CD4-positive, CD25-positive, alpha-beta regulatory T cell (primary cell): ENCODE results near the gene TRIM56. TPM values are rescaled to one million over a fixed set of nuclear protein-coding genes. Genes with fewer than 3 reads are reported as not detected.
A peak's percentile ranks its signal among the peaks of the same experiment; 100 is the strongest.
"Not testable (repeated sequence)": the region's sequence is repeated elsewhere in the genome, so short reads cannot be mapped to it uniquely, and the experiment has no call there.

Experiments
- ATAC-seq, 2 donors: fragments of 150-1000 bp; cut with Tn5 transposase; one replicate each; pipeline ENCODE4 v1.10.0; 2021; ENCODE audit warnings: low read depth in 2 of 2, moderate number of reproducible peaks in 2 of 2, moderate library complexity in 1 of 2
- DNase-seq, 3 donors: peaks; one replicate each; pipeline versions ENCODE4 v3.0.0 to v3.0.0-alpha.2; 2012 to 2022; ENCODE audit warnings: mixed read lengths in 1 of 3
- H3K27ac ChIP-seq: one replicate; pipeline ENCODE4 v1.7.0; 2013; ENCODE audit warnings: mild to moderate bottlenecking, low read length; ENCODE audit not compliant: insufficient read depth, poor library complexity, severe bottlenecking
- H3K27me3 ChIP-seq: one replicate; pipeline ENCODE4 v1.7.0; 2013; ENCODE audit warnings: low read length; ENCODE audit not compliant: control insufficient read depth, insufficient read depth
- H3K36me3 ChIP-seq: one replicate; pipeline ENCODE4 v1.7.0; 2013; ENCODE audit warnings: mild to moderate bottlenecking, low read length, moderate library complexity; ENCODE audit not compliant: control insufficient read depth, insufficient read depth
- H3K4me1 ChIP-seq: 2 replicates; pipeline ENCODE4 v1.7.0; 2013; ENCODE audit warnings: mild to moderate bottlenecking, low read length; ENCODE audit not compliant: insufficient read depth, control insufficient read depth, poor library complexity, severe bottlenecking
- H3K4me3 ChIP-seq: one replicate; pipeline ENCODE4 v1.7.0; 2013; ENCODE audit warnings: low read depth, mild to moderate bottlenecking, low read length, moderate library complexity
- H3K9me3 ChIP-seq, 2 experiments: 1 replicate in 1 of 2; 2 replicates in 1 of 2; pipeline ENCODE4 v1.7.0; 2013; ENCODE audit warnings: low read length in 2 of 2, mild to moderate bottlenecking in 1 of 2, moderate library complexity in 1 of 2; ENCODE audit not compliant: control insufficient read depth in 2 of 2
- H3K27ac Mint-ChIP-seq, 3 donors: one replicate each; pipeline ENCODE4 v1.8.0; 2020 to 2022; ENCODE audit warnings: mild to moderate bottlenecking in 3 of 3, mixed read lengths in 3 of 3, moderate library complexity in 2 of 3
- H3K27me3 Mint-ChIP-seq: one replicate; pipeline ENCODE4 v1.8.0; 2022; ENCODE audit warnings: mild to moderate bottlenecking, mixed read lengths
- H3K36me3 Mint-ChIP-seq: one replicate; pipeline ENCODE4 v1.8.0; 2020; ENCODE audit warnings: mixed read lengths
- H3K4me1 Mint-ChIP-seq, 4 donors: one replicate each; pipeline ENCODE4 v1.8.0; 2020 to 2022; ENCODE audit warnings: mixed read lengths in 4 of 4, mild to moderate bottlenecking in 1 of 4
- H3K4me3 Mint-ChIP-seq, 4 donors: one replicate each; pipeline ENCODE4 v1.8.0; 2020 to 2022; ENCODE audit warnings: mild to moderate bottlenecking in 4 of 4, mixed read lengths in 4 of 4, moderate library complexity in 3 of 4
- H3K9me3 Mint-ChIP-seq, 7 donors: one replicate each; pipeline ENCODE4 v1.8.0; 2020 to 2022; ENCODE audit warnings: mixed read lengths in 7 of 7, mild to moderate bottlenecking in 3 of 7, moderate library complexity in 2 of 7
- polyA plus RNA-seq, 4 donors: library from polyadenylated mRNA; unstranded; fragments of 300-500 nt; fragmentation: Illumina TruSeq; gene quantifications; one replicate each; pipeline ENCODE4 v1.2.3, GENCODE V29; 2021
- total RNA-seq: library from RNA; stranded (reverse); gene quantifications from one replicate; pipeline ENCODE4 v1.2.3, GENCODE V29; 2022

Gene TRIM56
- total and polyA plus RNA-seq, 5 donors from 2014 or later, result 3.5 to 44.6 (median 7.3) TPM

GRCh38 chr7:101065162-101065561 is 20.1 kb upstream of the TRIM56 start:
- ATAC-seq, H3K27me3 ChIP-seq, H3K4me1 Mint-ChIP-seq, H3K4me1 ChIP-seq, DNase-seq, H3K9me3 ChIP-seq, H3K27ac Mint-ChIP-seq, H3K27ac ChIP-seq, H3K36me3 Mint-ChIP-seq, H3K4me3 ChIP-seq, H3K36me3 ChIP-seq, H3K9me3 Mint-ChIP-seq: not testable (repeated sequence)
- Mint-ChIP-seq H3K4me3 (peak overlapping the region in 1 of 4 donors; percentile 39), H3K27me3 (peaks cover 49% of the 10 kb centered on the region)

GRCh38 chr7:101066141-101066832 is 19.0 kb upstream of the TRIM56 start:
- no peaks in the 10 kb centered on the region for H3K9me3 ChIP-seq
- Mint-ChIP-seq H3K27me3 (peaks cover 50% of the 10 kb centered on the region), H3K9me3 (no peaks in the 10 kb centered on the region), H3K36me3 (no peaks in the 10 kb centered on the region), H3K4me1 (no peaks in the 10 kb centered on the region), H3K27ac (no peak overlapping the region), H3K4me3 (no peak overlapping the region)
- H3K4me1 ChIP-seq, result no peaks in the 10 kb centered on the region
- no peak overlapping the region for H3K4me3 ChIP-seq
- no peaks in the 10 kb centered on the region for H3K36me3 ChIP-seq
- H3K27me3 ChIP-seq, result no peaks in the 10 kb centered on the region
- no peak overlapping the region for H3K27ac ChIP-seq
- DNase-seq, result no peak
- no peak for ATAC-seq

- H3K4me1 ChIP-seq, result no peaks in the 10 kb centered on the region
- DNase-seq, result no peak
- no peak overlapping the region for H3K27ac ChIP-seq
- H3K36me3 ChIP-seq, result no peaks in the 10 kb centered on the region
- no peaks in the 10 kb centered on the region for H3K9me3 Mint-ChIP-seq
- no peaks in the 10 kb centered on the region for H3K4me1 Mint-ChIP-seq
- no peaks in the 10 kb centered on the region for H3K27me3 ChIP-seq
- no peaks in the 10 kb centered on the region for H3K36me3 Mint-ChIP-seq
- no peak overlapping the region for H3K4me3 Mint-ChIP-seq
- ATAC-seq, result no peak
- H3K27me3 Mint-ChIP-seq, result peaks cover 49% of the 10 kb centered on the region
- H3K27ac Mint-ChIP-seq, result no peak overlapping the region
- no peak overlapping the region for H3K4me3 ChIP-seq
- no peaks in the 10 kb centered on the region for H3K9me3 ChIP-seq
Observed at GRCh38 chr7:101066833-101067177, 18.5 kb upstream of the TRIM56 start.

- Mint-ChIP-seq H3K4me1 (no peaks in the 10 kb centered on the region), H3K9me3 (no peaks in the 10 kb centered on the region), H3K27ac (no peak overlapping the region), H3K27me3 (peaks cover 57% of the 10 kb centered on the region), H3K36me3 (no peaks in the 10 kb centered on the region), H3K4me3 (no peak overlapping the region)
- Histone ChIP-seq H3K4me3 (no peak overlapping the region), H3K27ac (no peak overlapping the region), H3K27me3 (no peaks in the 10 kb centered on the region), H3K36me3 (no peaks in the 10 kb centered on the region), H3K4me1 (no peaks in the 10 kb centered on the region), H3K9me3 (no peaks in the 10 kb centered on the region)
- ATAC-seq, result no peak
- no peak for DNase-seq
Observed at GRCh38 chr7:101068401-101068800, 16.9 kb upstream of the TRIM56 start.

- DNase-seq, H3K27me3 ChIP-seq, H3K36me3 Mint-ChIP-seq, ATAC-seq, H3K27ac ChIP-seq, H3K4me1 Mint-ChIP-seq, H3K27ac Mint-ChIP-seq, H3K4me3 Mint-ChIP-seq, H3K9me3 ChIP-seq, H3K4me3 ChIP-seq, H3K36me3 ChIP-seq, H3K4me1 ChIP-seq, H3K9me3 Mint-ChIP-seq: not testable (repeated sequence)
- H3K27me3 Mint-ChIP-seq, result peaks cover 42% of the 10 kb centered on the region
Observed at GRCh38 chr7:101071362-101072104, 13.7 kb upstream of the TRIM56 start.

GRCh38 chr7:101075646-101076045 is 9.6 kb upstream of the TRIM56 start:
- H3K27ac ChIP-seq, result no peak overlapping the region
- no peak for ATAC-seq
- H3K27ac Mint-ChIP-seq, result no peak overlapping the region

GRCh38 chr7:101076183-101076582 is 9.1 kb upstream of the TRIM56 start:
- peaks cover 32% of the 10 kb centered on the region for H3K27me3 Mint-ChIP-seq
- H3K9me3 ChIP-seq, H3K4me1 ChIP-seq, H3K27ac Mint-ChIP-seq, H3K36me3 Mint-ChIP-seq, ATAC-seq, DNase-seq, H3K9me3 Mint-ChIP-seq, H3K27me3 ChIP-seq, H3K36me3 ChIP-seq, H3K4me3 Mint-ChIP-seq, H3K4me3 ChIP-seq, H3K27ac ChIP-seq, H3K4me1 Mint-ChIP-seq: not testable (repeated sequence)

More at GRCh38 chr7:101075646-101076045, 9.6 kb upstream of the TRIM56 start:
- Mint-ChIP-seq H3K4me1 (peaks cover 0 to 5% (median 4%) of the 10 kb centered on the region in 4 donors), H3K27me3 (peaks cover 36% of the 10 kb centered on the region), H3K36me3 (no peaks in the 10 kb centered on the region), H3K9me3 (peaks cover 0 to 1% (median 0%) of the 10 kb centered on the region in 7 donors), H3K4me3 (no peak overlapping the region)
- Histone ChIP-seq H3K4me3 (no peak overlapping the region), H3K9me3 (no peaks in the 10 kb centered on the region), H3K36me3 (no peaks in the 10 kb centered on the region), H3K4me1 (no peaks in the 10 kb centered on the region), H3K27me3 (no peaks in the 10 kb centered on the region)
- no peak for DNase-seq
